T-helper 1 cell treated with Interleukin-12 subunit alpha and Interleukin-12 subunit beta and Interleukin-4 antibody, amounts not matched to agents 30 μg/mL and 1 μg/mL, for 36 hours (primary cell): ENCODE data around the gene ASB7.
"Not testable (repeated sequence)": the region's sequence is repeated elsewhere in the genome, so short reads cannot be mapped to it uniquely, and the experiment has no call there.

Experiments used
- H3K27ac Mint-ChIP-seq: one replicate; pipeline ENCODE4 v1.8.0; 2021; ENCODE audit warnings: mild to moderate bottlenecking, mixed read lengths
- H3K27me3 Mint-ChIP-seq: one replicate; pipeline ENCODE4 v1.8.0; 2021; ENCODE audit warnings: low read depth, mixed read lengths
- H3K36me3 Mint-ChIP-seq: one replicate; pipeline ENCODE4 v1.8.0; 2021; ENCODE audit warnings: low read depth, mixed read lengths
- H3K4me1 Mint-ChIP-seq: one replicate; pipeline ENCODE4 v1.8.0; 2021; ENCODE audit warnings: low read depth, mixed read lengths
- H3K4me3 Mint-ChIP-seq: one replicate; pipeline ENCODE4 v1.8.0; 2021; ENCODE audit warnings: mild to moderate bottlenecking, moderate library complexity, mixed read lengths
- H3K9me3 Mint-ChIP-seq: one replicate; pipeline ENCODE4 v1.8.0; 2021; ENCODE audit warnings: mixed read lengths

Gene ASB7

DNA sequence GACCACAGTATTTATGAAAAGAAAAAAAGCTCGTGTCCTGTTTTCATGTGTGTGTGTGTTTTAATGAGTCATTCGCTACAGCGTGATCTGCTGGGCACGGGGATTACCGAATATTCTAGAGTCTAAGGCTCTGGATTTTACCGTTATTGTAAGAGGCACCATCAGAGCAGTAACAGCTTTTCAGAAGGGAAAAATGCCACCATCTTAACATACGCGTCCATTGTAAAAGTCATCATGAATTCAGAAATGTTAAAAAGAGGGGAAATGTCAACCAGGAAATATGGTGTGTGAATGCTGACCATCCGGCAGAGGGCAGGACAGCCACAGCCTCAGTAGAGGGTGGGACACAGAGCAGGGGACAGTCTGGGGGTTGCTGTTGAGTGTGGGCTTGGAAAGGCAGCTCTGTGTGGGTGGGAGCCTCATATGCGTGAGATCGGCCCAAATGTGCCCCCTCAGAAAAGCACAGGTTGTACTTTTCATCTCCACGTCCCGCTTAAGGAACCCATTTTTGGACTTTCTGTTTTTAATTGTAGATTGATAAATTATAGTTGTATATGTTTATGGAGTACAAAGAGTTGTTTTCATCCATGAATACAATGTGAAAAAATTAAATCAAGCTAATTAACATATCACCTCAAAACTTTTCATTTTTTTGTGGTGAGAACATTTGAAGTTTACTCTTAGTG, 69.6 kb downstream of the ASB7 start:
- no peak overlapping the region for H3K27ac Mint-ChIP-seq
- H3K36me3 Mint-ChIP-seq = no peaks in the 10 kb centered on the region
- H3K4me1 Mint-ChIP-seq = no peaks in the 10 kb centered on the region
- no peak overlapping the region for H3K4me3 Mint-ChIP-seq
- H3K27me3 Mint-ChIP-seq = peaks cover 19% of the 10 kb centered on the region
- peaks cover 5% of the 10 kb centered on the region for H3K9me3 Mint-ChIP-seq

DNA sequence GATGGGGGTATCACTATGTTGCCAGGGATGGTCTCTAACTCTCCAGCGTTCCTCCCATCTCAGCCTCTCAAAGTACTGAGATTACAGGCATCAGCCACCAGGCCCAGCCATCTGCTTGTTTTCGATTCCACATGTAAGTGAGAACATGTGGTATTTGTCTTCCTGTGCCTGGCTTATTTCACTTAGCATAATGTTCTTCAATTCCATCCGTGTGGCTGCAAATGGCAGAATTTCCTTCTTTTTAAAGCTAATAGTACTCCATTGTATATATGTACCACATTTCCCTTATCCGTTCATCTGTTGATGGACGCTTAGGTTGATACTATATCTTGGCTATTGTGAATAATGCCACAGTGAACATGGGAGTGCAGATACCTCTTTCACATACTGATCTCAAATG, 70.6 kb downstream of the ASB7 start:
- Mint-ChIP-seq H3K9me3 (peaks cover 5% of the 10 kb centered on the region), H3K36me3 (no peaks in the 10 kb centered on the region), H3K27me3 (peaks cover 24% of the 10 kb centered on the region), H3K27ac (no peak overlapping the region), H3K4me3 (no peak overlapping the region), H3K4me1 (no peaks in the 10 kb centered on the region)

DNA sequence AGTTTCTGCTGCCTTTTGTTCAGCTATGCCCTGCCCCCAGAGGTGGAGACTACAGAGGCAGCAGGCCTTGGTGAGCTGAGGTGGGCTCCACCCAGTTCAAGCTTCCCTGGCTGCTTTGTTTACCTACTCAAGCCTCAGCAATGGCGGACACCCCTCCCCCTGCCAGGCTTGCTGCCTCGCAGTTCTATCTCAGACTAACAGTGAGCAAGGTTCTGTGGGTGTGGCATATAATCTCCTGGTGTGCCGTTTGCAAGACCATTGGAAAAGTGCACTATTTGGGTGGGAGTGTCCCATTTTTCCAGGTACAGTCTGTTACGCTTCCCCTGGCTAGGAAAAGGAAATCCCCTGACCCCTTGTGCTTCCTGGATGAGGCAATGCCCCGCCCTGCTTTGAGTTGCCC, 76.8 kb downstream of the ASB7 start:
- H3K4me1 Mint-ChIP-seq, H3K36me3 Mint-ChIP-seq, H3K9me3 Mint-ChIP-seq, H3K27ac Mint-ChIP-seq, H3K4me3 Mint-ChIP-seq: not testable (repeated sequence)
- H3K27me3 Mint-ChIP-seq = peaks cover 31% of the 10 kb centered on the region

DNA sequence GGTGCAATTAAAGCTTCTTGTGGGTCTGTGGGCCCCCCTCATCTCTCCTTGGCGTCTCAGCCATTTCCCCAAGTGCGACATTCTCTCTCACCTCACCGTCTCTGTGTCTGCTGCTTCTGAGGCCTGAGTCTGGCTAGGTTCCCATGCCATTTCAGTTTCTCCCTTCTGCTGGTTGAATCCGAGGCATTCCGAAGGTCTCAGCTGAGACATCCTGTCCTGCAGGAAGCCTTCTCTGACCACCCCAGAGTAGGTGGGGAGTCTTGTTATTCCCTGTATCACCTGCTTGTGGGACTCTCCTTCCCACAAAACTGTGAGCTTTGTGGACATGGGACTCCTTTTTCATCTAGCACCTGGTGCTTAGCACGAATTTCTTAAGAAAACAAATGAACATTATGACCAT, 78.3 kb downstream of the ASB7 start:
- Mint-ChIP-seq H3K4me1 (no peaks in the 10 kb centered on the region), H3K27me3 (peaks cover 26% of the 10 kb centered on the region), H3K36me3 (no peaks in the 10 kb centered on the region), H3K9me3 (no peaks in the 10 kb centered on the region), H3K27ac (no peak overlapping the region), H3K4me3 (no peak overlapping the region)

DNA sequence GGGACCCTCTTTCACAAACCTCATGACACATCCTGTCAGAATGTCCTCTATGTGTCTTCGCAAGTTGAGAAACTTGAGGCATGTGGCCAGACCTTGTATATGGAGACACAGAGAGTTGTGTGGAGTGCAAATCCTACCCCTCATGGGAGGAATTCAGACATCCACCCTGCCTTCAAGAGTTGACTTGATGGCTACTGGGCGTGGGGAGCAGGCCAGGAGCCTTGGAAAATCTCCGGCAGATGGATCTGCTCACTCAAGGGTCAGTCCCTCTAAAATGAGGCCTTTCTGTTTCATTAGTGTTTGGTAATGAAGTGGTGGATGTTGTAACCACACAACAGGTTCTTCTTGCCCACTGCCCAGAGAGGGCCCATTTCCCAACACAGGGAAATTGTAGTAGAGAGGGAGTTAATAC, 79.0 kb downstream of the ASB7 start:
- H3K4me1 Mint-ChIP-seq = no peaks in the 10 kb centered on the region
- H3K4me3 Mint-ChIP-seq = no peak overlapping the region
- H3K9me3 Mint-ChIP-seq = no peaks in the 10 kb centered on the region
- H3K27ac Mint-ChIP-seq = no peak overlapping the region
- H3K27me3 Mint-ChIP-seq = peaks cover 21% of the 10 kb centered on the region
- no peaks in the 10 kb centered on the region for H3K36me3 Mint-ChIP-seq

DNA sequence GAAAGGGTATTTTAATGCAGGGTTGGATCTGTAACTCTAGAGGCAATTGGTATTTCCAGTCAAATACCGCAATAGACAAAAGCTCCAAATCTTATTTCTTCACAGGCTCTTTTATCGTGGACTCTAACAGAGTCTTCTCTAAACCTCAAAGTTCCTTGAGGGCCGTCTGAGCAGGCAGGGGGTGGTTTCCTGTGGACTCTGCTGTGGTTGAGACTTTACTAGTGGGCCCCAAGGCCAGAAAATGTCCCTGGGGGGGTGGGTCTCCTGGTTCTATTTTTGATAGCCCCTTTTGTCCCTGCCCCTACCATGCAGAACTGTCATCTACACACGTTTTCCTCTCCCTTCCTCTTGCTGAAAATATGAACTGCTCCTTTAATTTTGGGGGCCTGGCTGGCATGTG, 80.1 kb downstream of the ASB7 start:
- Mint-ChIP-seq H3K27me3 (peaks cover 15% of the 10 kb centered on the region), H3K9me3 (no peaks in the 10 kb centered on the region), H3K27ac (no peak overlapping the region), H3K36me3 (no peaks in the 10 kb centered on the region), H3K4me3 (no peak overlapping the region), H3K4me1 (no peaks in the 10 kb centered on the region)

DNA sequence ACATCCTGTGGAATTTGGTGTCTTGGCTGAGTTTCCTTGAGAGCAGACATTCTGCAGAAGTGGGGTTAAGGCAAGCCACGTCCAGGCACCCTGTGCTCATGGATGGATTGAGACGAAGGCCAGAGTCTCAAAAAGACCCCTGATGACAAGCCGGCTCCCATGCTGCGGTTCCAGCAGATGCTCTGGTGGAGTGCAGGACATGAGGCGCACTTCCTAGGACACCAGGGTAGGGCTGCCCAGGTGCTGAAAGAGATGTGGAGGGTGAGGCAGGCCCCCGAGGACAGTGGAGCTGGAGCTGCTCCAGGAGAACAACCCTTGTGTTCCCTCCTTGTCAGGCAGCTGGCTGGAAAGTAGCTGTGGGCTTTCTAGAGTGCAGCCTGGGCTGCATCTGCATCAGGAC, 81.0 kb downstream of the ASB7 start:
- H3K27me3 Mint-ChIP-seq = peaks cover 14% of the 10 kb centered on the region
- no peaks in the 10 kb centered on the region for H3K9me3 Mint-ChIP-seq
- no peaks in the 10 kb centered on the region for H3K4me1 Mint-ChIP-seq
- H3K4me3 Mint-ChIP-seq = no peak overlapping the region
- H3K27ac Mint-ChIP-seq = no peak overlapping the region
- H3K36me3 Mint-ChIP-seq = no peaks in the 10 kb centered on the region

DNA sequence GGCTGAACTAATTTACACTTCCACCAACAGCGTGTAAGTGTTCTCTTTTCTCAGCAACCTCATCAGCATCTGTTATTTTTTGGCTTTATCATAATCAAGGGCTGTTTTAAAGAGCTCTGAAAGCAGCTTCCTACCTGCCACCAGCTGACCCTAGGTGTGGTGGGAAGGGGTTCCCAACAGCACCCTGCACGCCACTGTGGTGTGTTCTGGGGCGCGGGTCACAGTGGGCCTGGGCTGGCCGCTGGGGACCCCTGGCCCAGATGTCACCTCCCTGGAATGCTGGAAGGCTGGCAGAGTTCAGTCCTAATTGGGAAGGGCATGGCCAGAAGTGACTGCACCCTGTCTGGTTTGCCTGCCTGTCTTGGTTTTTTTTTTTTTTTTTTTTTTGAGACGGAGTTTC, 82.2 kb downstream of the ASB7 start:
- no peaks in the 10 kb centered on the region for H3K4me1 Mint-ChIP-seq
- H3K27ac Mint-ChIP-seq = no peak overlapping the region
- H3K4me3 Mint-ChIP-seq = no peak overlapping the region
- H3K9me3 Mint-ChIP-seq = no peaks in the 10 kb centered on the region
- H3K27me3 Mint-ChIP-seq = peaks cover 14% of the 10 kb centered on the region
- H3K36me3 Mint-ChIP-seq = no peaks in the 10 kb centered on the region

DNA sequence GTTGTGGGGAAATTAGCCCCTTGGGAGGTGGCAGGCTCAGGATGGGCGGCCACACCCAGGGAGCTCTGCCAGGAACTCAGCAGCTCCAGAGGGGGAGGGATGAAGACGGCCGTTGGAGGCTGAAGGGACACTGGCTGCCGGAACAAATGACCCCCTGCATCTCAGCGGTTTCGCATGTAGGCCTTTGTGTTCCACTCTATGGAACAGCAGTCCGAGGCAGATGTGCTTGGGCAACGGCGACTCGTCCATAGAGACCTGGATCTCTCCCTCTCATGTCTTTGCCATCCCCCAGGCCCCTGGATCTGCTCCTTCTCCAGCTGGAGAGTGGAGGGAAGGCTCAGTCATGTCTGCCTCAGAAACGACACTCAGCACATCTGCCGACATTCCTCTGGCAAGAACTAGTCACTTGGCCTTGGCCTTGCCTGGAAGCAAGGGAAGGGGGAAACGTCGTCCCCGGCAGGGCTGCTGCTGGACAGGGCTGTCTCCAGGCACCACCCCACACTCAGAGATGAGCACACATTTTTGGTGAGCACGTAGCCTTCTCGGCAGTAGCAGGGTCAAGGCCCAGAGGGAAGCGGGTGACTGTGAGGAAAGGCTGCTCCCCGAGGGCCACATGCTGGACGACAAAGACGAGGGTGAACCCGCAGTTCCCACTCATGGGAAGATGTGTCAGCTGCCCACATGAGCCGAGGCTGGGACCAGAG, 83.8 kb downstream of the ASB7 start:
- Mint-ChIP-seq H3K4me3 (no peak overlapping the region), H3K9me3 (no peaks in the 10 kb centered on the region), H3K27ac (no peak overlapping the region), H3K36me3 (no peaks in the 10 kb centered on the region), H3K27me3 (peaks cover 17% of the 10 kb centered on the region), H3K4me1 (no peaks in the 10 kb centered on the region)

DNA sequence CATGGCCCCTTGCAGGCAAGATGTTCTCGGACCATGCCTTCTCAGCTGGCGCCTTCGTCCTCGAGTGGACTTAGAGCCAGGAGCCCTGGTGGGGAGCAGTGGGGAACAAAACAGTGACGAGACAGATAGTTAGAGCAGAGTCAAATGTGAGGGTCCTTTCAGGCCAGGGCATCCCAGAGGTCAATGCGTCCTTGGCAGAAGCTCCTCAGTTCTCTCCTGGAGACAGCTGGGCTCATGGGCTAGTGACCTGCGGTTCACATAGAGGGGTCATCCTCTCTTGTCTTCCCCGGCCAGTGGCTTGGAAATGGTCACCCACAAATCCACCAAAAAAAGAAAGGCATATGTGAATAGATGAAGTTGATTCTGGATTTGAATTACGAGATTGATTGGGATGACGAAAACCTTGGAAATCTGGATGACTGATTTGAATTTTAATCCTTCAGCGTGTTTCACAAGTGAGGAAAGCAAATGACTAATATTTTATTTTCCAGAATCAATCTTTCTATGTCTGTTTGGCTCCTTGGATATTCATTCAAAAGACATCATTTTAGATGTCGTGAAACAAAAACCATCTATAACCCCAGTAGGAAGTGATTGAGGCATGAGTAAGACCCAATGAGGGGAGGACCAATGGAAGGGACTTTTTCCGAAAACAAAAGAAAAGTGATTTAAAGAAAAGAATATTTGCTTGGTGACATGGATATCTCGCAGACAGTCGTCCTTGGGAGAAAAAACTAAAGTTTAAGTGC, 84.5 kb downstream of the ASB7 start:
- no peak overlapping the region for H3K27ac Mint-ChIP-seq
- H3K27me3 Mint-ChIP-seq = peaks cover 17% of the 10 kb centered on the region
- H3K9me3 Mint-ChIP-seq = no peaks in the 10 kb centered on the region
- no peaks in the 10 kb centered on the region for H3K36me3 Mint-ChIP-seq
- H3K4me3 Mint-ChIP-seq = no peak overlapping the region
- no peaks in the 10 kb centered on the region for H3K4me1 Mint-ChIP-seq

DNA sequence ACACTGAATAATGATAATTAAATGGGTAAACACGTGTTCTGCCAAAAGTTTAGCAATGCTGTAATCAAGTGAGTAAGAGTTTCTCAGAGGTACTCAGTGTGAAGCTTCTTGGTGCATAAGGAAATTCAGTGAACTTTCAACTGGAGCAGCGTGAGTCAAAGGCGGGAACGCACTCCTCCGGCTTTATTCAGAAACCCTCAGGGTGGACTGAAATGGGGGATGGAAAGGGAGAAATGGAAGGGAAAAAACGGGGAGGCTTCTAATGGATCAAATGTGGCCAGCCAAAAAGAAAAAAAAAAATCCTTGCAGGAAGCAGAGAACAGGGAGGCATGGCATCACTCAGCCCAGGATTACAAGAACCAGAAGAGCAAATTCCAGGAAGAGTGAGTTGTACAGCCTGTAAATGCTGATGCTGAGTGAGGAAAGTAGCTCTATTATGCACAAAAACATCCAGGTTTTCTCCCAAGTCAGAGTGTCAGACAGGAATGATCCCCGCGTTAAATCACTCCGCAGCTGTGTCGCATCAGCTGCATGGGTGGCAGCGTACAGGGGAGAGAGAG, 85.3 kb downstream of the ASB7 start:
- Mint-ChIP-seq H3K36me3 (no peaks in the 10 kb centered on the region), H3K9me3 (no peaks in the 10 kb centered on the region), H3K27me3 (peaks cover 18% of the 10 kb centered on the region), H3K4me3 (no peak overlapping the region), H3K27ac (no peak overlapping the region), H3K4me1 (no peaks in the 10 kb centered on the region)

DNA sequence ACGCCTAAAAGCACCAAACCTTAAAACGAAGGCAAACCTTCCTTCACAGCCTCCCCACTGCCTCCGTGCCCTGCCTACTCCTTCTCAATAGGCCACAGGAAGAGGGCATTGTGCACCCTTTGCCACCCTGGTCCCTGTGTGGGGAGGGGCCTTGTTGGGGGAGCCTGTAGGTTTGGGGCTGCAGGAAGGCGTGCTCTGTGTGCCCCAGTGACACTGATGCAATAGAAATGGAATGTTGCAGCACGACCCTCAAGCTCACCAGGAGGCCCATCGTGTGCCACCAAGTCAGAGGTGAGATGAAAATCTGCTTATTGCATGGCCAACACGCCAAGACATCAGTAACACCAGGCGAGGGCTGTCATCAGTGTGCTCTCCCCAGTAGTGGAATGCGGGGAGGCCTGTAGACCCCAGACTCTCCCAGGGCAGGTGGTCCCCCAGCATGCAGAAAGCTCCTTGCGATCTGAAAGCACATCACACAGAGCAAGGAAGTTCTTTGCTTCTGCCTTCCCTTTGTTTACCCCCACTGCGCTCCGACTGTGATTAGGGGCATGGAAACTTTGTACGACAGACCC, 86.2 kb downstream of the ASB7 start:
- no peaks in the 10 kb centered on the region for H3K9me3 Mint-ChIP-seq
- no peaks in the 10 kb centered on the region for H3K36me3 Mint-ChIP-seq
- H3K27ac Mint-ChIP-seq = no peak overlapping the region
- no peak overlapping the region for H3K4me3 Mint-ChIP-seq
- peaks cover 21% of the 10 kb centered on the region for H3K27me3 Mint-ChIP-seq
- peaks cover 4% of the 10 kb centered on the region for H3K4me1 Mint-ChIP-seq

DNA sequence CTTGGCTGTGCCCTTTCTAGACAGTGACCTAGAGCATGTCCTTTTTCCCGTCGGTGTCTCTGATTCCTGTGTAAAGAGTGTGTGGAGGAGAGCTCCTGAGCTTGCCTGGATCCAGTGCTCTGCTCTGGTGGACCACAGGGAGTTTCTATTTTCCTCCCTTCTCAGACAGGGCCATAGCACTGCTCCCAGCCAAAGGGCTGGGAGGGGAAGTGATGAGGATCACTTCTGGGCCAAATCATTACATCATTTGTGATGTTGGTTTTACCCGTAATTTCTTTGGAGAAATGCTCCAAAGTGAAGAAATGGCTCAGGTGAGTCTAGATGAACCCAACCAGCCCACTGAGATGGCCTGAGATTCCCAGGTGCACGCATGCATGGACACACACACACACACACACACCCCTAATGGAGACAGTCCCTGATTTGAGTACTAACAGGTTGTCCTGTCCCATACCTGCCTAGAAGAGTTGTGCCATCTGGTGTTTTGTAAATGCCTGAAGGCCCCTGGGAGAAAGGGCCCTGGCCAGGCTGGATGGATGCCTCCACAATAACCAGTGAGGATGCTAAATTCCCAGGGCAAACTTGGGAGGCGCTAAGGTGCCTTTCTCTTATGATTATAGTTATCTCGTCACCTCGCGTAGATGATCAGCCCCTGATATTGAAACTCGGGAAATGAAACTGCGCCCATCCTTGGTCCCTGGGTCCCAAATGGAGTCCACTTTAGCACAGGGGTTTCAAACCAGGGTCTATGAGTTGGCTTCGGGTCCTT, 86.9 kb downstream of the ASB7 start:
- peaks cover 4% of the 10 kb centered on the region for H3K4me1 Mint-ChIP-seq
- no peak overlapping the region for H3K4me3 Mint-ChIP-seq
- H3K9me3 Mint-ChIP-seq = no peaks in the 10 kb centered on the region
- H3K27me3 Mint-ChIP-seq = peaks cover 23% of the 10 kb centered on the region
- H3K36me3 Mint-ChIP-seq = no peaks in the 10 kb centered on the region
- H3K27ac Mint-ChIP-seq = no peak overlapping the region
